Superior temporal gyrus (tissue), 1 donor: Measurements from ENCODE around the gene QSOX1.

ENCODE experiments used
- DNase-seq: peaks from one replicate; pipeline ENCODE4 v3.0.0-alpha.2; 2016; ENCODE audit errors: extremely low spot score

QSOX1 gene

DNA sequence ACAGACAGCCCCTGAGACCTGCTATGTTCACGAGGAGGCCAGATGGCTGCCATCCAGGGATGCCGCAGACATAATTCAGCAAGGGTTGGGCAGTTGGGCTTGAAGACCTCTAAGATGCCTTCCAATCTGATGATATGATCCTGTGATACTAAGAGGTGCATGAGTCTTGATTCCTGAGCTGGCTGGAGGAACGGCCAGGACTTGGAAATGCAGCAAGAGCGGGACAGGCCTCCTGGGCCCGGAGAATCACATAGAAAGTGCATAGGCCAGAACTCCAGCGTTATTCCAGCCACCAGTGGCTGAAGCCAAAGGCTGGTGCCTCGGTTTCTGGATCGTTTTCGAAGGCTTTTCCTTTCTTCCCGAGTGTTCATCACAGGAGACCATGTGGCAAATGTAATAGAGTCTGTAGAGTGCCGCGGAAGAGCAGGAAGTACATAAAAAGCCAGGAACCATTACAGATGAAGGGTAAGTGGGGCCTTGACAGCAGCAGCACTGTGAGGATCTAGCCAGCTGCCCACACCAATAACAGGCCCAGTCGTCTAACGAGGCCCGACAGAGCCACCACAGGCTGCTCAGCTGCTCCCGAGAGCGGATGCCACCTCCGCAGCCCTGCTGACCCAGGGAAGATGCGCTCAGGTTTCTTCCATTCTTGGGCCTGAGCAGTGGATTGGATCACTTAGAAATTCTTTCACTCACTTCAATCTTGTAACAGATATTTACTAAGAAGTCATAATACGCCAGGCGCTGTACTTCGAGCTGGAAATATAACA lies 61.4 kb downstream of the QSOX1 start:
- DNase-seq, result no peak

DNA sequence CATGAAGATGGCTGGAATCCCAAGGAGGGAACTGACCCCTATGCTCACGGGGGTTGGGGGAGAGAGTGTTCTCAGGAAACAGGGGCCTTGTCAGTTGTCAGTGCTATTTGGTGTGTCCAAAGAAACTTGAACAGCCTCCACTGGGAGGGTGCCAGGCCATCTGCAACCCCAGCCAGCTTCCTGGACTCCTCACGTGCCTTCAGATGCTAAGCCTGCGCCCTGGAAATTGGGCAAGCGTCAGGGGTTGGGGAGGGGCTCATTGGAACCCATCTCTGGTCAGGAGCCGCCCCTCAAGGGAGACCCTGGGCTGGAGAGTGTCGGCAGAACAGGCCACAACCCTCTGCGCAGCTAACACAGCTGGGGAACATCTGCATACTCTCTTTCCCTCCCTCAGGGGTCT lies 62.3 kb downstream of the QSOX1 start:
- no peak for DNase-seq

DNA sequence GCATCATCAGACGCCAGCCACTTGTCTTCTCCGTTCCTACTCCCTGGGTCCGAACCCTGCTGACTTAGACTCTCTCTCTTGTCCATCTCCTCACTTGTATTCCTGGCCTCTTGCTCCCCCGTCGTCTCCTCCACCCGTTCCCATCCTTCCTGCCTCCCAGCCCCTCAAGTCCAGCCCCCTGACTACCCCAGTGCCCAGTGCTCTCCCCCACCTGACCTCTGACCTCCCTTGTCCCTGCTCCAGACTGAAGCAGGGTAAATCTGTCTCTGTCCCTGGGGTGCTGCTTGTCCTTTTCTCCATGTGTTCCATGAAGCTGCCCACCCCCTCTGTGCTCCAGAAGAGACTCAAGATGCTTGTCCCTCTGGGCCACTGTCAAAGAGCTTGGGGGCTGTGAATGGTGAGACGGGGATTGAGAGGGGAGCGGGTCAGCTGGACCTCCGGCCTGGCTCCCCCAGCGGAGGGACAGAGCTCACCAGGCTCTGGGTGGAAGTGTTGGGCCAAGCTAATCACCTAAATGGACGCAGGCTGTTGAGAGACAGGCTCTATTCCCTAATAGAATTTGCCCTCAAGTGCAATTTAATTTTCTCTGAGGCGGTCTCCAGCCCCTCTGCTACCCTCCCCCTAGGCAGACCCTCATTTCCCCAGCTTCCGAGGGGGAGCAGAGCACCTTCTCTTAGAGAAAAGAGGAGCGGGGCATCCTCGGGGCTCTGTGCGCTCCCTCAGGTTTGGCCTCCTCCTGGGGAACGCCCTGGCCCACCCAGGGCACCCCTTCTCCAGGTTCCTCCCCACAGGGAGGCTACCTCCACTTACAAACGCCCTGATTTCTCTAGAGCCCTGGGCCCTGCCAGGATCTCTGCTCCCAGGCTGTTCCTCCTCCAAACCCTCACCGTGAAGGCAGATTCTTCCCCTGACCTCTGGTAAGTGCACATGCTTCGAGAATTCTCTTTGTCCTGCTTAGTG lies 64.4 kb downstream of the QSOX1 start:
- DNase-seq, result no peak

DNA sequence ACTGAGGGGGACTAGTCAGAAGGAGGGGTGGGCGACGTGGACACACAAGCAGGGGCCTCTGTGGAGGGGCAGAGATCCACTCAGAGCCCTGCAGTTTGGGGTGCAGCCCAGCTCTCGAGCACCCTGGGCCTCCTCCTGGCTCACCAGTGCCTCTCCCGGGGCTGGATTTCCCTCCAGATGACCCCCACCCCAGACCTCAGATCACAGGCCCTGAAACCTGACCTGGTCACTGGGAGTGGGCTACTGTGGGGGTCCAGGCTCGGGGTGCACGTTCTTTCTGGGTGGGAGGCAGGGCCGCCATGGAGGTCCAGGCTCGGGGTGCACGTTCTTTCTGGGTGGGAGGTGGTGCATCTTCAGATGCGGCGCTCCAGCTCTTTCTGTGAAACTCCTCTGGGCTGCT lies 65.1 kb downstream of the QSOX1 start:
- DNase-seq, result no peak

DNA sequence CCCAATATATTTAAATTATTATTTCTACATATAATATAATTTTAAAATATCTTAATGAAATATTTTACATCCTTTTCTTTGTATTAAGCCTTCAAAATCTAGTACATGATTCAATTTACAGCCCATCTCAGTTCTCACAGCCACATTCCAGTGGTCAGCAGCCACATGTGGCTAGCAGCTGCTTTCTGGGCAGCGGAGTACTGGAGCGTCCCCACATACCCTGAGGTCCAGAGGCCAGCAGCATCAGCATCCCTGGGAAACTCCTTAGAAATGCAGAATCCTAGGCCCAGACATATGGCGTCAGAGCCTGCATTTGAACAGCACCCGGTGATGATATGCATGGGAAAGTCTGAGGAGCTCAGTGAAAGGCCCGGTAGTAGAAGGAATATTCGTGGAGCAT lies 66.8 kb downstream of the QSOX1 start:
- DNase-seq, result no peak

DNA sequence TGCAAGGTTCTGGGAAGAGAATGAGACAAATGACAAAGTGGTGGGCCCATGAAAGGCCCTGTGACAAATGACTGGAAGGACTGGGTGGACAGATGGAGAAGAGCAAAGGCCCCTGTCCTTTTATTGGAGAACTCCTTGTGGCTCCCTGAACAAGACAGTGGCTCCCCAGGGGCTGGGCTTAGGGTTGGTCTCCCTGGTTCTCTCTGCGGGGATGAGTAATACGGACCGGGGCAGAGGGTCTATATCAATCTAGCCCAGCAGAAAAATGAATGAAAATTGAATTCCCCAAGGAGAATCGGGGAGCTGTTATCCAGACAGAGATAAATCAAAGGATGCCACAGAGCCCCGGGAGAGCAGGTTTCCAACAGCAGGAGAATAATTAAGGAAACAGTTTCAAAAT lies 70.2 kb downstream of the QSOX1 start:
- no peak for DNase-seq

DNA sequence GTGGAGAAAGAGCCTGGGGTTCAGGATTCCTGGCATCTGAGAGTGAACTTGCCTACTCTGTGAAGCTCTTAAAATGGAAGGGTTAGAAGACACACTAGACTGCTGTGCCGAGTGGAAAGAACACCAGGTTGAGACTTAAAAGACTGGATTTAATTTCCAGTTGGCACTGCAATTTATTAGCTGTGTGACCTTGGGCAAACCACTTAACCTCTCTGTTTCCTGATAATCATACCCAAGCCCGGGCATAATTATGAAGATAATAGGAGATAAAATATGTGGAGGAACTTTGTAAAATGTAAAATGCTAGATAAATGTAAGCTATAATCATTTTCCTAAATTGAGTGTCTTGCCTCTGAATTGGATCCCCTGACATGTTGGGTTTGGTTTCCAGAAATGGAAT lies 70.7 kb downstream of the QSOX1 start:
- no peak for DNase-seq

DNA sequence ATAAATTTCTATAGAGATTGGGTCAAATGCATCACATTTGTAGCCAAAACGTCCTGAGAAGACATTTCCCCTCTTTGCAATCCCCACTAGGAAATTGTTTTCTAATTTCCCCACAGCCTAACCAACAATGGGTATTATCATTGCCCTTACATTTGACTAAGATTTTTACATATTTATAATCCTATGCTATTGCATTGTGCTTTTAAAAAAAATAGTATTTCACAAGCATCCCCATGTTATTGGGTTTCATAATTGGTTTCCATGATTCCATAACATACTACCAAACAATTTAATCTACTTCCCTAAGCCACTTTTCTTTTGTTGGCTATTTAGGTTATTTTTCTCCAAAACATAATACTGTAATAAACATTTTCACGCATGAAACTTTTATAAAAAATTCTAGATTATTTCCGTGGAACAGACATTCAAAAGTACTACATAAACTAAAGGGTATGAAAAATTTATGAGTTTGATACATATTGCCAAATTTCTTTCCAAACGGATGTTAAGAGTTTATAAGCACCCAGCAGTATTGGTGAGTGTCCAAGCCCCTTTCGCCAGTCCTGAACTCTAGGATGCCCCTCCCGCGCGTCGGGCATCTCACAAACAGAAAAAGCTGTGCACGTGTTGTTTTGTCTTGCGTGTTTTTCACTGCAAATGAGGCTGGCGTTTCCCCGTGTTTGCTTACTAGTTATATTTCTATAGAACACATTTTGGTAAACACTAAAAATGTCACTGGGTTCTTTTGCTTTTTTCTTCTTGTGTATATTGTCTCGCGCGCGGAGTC lies 73.4 kb downstream of the QSOX1 start:
- DNase-seq, result no peak

DNA sequence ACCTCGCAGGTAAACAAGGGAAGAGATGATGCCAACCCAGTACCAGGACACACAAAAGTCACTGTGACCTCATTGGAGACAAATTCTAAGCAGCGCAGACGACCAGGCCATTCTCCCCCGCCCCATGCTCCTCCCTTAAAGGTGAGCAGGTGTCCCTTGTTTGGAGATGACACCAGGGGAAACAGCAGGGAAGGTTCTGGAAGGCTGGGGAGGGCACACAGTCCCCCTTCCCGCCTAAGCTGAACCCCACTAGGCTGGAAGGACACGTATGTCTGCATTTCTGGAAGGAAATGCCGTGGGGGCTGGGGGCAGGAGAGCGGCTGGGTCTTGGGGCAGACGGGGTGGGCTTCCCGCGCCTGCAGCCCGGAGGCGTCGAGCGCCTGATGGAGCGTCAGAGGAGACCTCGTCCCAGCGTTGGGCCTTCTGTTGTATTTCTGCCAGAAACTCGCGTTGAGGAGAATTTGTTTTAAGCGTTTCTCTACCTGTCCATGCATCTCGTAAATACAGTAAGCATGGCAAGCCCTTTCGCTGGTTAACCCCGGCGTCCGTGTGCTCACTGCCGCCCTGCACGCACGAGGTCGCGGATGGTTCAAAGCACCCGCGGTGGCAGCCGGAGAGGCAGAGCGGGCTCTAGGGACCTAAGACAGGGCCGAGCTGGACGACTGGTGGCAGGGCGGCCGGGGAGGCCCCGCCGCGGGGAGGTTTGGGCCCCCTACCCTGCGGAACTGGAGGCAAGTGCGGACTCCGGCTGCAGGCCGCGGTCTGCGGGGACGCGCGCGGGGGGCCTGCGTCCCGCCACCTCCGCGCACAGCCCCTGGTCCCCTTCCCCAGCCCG lies 74.2 kb downstream of the QSOX1 start:
- no peak for DNase-seq

DNA sequence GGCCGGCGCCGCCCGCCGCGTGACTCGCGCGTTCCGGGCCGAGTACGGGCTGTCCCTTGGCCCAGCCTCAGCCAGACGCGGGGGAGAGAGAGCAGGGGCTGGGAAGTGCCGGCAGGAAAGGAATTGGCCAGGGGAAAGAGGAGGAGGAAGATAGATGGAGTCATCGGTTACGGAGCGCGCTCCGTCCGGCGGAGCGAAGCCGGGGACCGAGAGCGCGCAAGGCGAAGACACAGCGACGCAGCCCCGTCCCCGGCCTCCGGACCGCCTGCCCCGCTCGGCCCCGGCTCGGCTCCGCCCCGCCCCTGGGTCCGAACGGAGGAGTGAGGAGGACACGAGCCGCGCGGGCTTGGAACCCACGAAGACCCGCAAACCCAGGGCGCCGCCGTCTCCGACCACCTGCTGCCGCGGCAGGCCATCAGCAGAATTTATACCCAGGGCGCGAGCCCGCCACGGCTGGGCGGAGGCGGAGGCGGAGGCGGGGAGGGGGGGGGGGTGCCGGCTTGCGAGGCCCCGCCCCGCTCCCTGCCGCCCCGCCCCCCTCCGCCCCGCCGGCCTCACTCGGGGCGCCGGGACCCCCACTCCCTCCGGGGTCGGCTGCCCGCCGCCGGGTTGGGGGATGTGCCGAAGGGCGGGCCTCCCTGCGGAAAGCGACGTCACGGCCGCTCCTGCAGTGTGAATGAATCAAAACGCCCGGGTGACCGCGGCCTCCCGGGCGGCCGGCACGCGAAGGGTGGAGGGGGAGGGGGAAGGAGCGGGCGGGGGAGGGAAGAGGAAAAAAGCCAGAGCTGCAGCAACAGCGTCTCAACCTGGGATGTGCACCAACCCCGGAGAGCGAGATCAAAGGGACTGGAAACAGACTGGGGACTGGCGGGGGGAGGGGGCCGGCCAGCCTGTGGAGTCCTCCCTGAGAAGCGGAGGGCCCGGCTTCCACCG lies 75.1 kb downstream of the QSOX1 start, which contains the start of gene LHX4:
TSS of gene LHX4 (plus strand) at position 782 of the 933 bp plus-strand sequence. CDS start 266 bp downstream, outside the sequence.
- DNase-seq, result no peak

DNA sequence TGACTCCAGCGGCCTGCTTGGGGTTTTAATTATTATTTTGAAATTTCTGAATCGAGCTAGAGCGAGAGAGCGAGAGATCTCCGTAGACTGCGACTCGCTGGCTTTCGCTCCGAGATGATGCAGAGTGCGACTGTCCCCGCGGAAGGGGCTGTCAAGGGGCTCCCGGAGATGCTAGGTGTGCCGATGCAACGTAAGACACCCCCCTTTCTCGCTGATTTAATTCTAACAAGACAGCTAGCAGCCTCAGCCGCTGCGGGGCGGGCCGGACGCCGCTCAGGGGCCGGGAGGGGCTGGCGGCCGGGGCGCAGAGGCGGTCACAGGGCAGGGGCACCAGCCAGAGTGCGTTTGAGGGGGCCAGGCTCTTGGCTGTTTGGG lies 75.7 kb downstream of the QSOX1 start:
- DNase-seq, result no peak

DNA sequence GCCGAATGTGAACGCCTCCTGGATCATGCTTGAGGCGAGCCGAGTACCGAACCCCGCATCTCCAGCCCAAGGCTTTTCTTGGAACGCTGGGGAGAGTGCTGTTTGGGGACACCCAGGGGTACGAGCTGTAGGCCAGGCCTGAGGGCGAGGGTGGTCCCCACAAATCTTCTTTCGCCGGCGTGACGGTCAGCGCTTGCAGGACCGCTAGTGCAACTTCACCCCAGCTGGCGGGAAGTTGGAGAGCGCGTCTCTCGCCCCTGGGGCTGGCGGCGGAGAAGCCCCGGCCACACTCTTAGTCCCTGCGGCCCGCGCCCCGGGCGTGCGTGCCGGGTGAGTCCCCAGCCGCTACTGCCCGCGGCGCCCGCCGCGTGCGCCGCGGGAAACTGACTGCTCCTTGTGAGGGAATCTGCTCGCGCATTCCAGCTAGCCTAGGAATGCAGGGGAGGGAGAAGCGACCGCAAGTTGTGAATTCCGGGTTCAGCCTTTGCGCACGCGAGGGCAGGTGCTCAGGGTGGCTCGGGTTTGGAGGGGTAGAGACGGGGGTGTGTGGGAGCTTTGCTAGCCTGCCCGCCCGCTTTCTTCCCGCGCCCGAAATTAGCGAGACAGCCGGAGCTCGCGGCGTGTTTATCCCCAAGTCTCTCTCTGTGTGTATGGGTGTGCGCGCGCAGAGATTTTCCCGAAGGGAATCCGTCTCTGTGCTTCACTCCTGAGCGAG lies 76.3 kb downstream of the QSOX1 start:
- no peak for DNase-seq

DNA sequence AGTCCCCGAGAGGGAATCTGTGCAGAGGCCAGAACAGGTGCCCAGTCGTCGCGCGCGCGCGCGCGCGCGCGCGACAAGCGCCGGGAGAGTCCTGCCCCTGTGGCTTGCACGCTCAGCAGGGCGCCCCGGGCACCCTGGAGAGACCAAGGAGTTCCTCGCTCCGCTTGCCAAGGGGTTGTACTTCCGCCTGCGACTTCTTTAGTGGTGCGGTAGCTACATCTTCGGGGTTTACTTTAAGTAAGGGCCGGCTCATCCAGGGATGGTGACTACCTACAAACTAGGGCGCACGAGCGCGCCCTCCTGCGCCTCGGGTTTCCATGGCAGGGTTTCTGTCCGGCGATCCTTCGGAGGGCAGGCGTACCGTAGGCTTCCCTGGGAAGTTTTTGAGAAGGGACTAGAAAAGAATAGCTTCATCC lies 76.8 kb downstream of the QSOX1 start:
- no peak for DNase-seq

DNA sequence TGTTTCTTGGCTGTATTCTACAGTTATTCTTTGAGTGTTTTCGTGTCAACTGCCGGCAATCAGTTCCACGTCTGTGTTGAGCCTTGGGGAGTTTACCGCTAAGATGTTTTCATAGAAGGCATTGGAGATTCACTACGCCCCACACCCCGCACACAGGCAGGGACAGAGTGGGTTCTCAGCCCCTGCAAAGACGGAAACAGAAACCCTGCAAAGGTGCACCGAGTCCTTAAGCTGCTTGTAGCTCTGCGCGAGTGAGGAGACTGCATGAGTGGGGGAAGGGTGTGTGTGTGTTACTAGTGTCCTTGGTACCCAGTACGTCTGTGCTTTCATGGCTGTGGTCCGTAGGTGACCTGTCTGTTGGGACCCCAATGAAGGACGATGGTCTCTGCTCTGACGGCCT lies 77.3 kb downstream of the QSOX1 start:
- DNase-seq, result no peak

DNA sequence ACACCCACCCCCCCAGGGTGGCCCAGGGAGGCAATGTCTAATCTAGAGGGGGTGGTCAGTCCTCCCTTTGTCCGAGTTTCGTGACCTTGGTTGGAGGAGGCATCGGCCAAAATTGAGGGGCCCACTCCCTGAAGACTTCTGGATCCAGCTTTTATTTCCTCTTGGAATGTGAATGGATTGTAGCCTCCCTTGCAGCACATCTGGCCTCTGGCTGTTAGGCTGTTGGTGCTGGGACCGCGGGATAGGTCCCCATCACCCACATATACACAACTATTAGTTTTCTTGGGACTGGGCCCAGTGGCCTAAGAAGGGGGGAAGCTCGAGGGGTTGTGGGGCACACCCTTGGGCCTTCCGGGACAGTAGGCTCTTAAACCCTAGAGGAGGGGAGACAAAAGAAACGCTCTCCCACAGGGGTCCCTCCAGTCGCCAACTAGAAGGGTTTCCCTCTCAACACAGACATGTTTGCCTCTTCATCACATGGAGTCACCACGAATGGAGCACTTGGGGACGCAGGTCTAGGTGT lies 77.9 kb downstream of the QSOX1 start:
- DNase-seq, result no peak

DNA sequence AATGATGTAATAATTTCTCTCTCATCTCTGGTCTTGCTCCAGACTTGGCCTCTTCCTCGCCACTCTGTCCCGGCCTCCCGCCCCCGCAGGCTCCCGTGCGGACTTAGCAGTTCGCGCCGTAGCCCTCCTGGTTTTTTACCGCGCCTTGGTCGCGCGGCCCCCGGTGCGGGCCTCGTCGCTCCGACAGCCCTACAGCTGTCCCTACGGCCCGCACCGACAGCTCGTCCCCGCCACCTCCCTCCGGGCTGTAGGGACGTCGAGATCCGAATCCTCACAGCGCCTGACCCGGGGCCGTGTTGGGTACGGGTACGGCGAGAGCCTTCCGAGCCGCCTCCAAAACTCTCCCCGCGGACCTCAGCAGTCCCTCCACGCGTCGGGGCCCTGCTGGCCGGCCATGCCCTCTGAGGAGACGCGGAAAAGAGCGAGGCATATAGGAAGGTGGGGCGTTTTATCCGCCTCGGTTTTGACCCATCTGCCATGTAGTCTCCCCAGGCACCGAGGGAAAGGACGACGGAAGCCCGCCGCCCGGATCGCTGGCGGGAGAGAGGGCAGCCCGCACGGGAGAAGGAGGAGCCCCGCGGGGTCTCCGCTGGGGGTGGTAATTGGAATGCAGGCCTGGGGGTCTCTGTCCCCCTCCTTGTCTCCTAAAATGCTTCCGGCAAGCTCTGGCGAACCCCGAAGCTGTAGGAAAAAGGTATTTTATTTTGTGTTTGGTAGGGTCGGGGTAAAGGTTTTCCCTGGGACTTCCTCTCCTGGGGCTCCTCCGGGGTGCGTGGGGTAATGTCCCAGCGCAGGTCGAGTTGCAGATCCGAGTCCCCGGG lies 78.7 kb downstream of the QSOX1 start:
- no peak for DNase-seq

DNA sequence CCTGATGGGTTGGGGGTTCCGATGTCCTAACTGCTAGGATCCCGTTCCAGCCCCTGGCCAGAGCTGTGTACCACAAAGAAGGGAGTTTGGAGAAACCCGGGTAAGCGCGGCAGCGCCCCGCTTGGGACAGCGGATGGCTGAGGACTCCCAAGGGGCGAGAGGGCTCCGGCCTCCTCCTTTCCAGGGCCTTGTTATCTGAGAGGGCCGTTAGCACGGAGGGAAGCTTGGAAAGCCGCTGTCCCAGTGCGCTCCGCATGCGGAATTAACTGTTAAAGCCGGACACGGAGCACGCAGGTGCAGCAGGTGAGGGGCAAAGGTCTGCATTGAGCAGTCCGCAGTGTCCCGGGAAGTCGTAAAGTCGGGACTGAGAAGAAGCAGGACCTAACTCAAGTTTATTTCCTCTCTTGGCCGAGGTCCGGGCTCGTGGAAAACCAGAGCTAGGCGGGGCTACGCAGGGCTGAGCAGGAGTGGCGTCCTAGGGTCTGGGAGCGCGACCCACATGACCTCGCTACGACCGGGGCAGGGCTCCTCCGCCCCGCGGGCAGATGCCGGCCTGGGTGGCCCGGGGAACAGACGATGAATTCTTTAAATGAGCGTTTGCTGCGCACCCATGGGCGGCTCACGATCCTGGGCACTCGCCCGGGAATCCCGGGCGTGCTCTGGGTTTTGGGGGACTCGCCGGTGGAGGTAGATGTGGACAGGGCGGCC lies 79.9 kb downstream of the QSOX1 start:
- no peak for DNase-seq

DNA sequence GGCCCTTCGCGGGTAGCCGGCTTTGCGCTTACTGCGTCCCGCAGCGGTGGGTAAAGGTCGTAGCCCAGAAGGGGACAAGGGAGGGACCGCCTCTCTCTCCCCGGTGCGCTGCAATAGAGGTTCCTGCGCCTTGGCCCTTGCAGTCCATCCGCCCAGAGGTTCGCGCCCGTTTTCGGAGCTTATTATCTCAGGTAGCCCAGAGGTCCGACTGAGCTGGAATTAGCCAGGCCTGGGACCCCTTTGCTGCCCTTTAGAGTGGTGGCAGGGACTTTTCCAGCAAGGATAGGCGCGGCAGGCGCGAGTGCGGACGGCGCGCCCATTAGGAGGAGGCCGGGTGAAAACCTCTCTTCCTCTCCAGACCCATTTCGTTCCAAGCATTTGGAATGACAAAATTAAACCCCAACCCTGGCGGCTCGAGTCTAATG lies 80.4 kb downstream of the QSOX1 start:
- no peak for DNase-seq
